Natural killer cell (primary cell): ENCODE data around the gene SESN1. TPM values are rescaled to one million over a fixed set of nuclear protein-coding genes. Genes with fewer than 3 reads are reported as not detected.

Experiments used
- ATAC-seq, 3 donors: fragments of 150-1000 bp in 2 of 3; fragments of 200-7000 bp in 1 of 3; cut with Tn5 transposase; 1 replicate in 1 of 3; 2 replicates in 2 of 3; pipeline ENCODE4 v1.10.0; 2021; ENCODE audit warnings: mild to moderate bottlenecking in 2 of 3, moderate library complexity in 2 of 3
- DNase-seq, 2 donors: peaks; one replicate each; pipeline versions ENCODE4 v3.0.0 to v3.0.0-alpha.2; 2013 to 2021; ENCODE audit warnings: mixed read lengths in 1 of 2
- H3K27ac ChIP-seq: one replicate; pipeline ENCODE4 v1.5.1; 2013; ENCODE audit warnings: mild to moderate bottlenecking, low read length
- H3K27me3 ChIP-seq: one replicate; pipeline ENCODE4 v1.6.1; 2013; ENCODE audit warnings: low read length; ENCODE audit not compliant: control insufficient read depth, insufficient read depth
- H3K36me3 ChIP-seq: one replicate; pipeline ENCODE4 v1.6.1; 2013; ENCODE audit warnings: low read length; ENCODE audit not compliant: control insufficient read depth, insufficient read depth
- H3K4me1 ChIP-seq: one replicate; pipeline ENCODE4 v1.6.1; 2013; ENCODE audit warnings: low read length; ENCODE audit not compliant: control insufficient read depth, insufficient read depth
- H3K4me3 ChIP-seq: one replicate; pipeline ENCODE4 v1.5.1; 2013; ENCODE audit warnings: low read length
- H3K9me3 ChIP-seq: one replicate; pipeline ENCODE4 v1.6.1; 2013; ENCODE audit warnings: low read length; ENCODE audit not compliant: control insufficient read depth, insufficient read depth
- H3K27ac Mint-ChIP-seq, 2 donors: one replicate each; pipeline ENCODE4 v1.8.0; 2022; ENCODE audit warnings: mild to moderate bottlenecking in 2 of 2, mixed read lengths in 2 of 2, moderate library complexity in 1 of 2
- H3K27me3 Mint-ChIP-seq, 2 donors: one replicate each; pipeline ENCODE4 v1.8.0; 2022; ENCODE audit warnings: low read depth in 2 of 2, mixed read lengths in 2 of 2
- H3K36me3 Mint-ChIP-seq: one replicate; pipeline ENCODE4 v1.8.0; 2022; ENCODE audit warnings: mixed read lengths
- H3K4me1 Mint-ChIP-seq, 2 donors: one replicate each; pipeline ENCODE4 v1.8.0; 2022; ENCODE audit warnings: mixed read lengths in 2 of 2
- H3K4me3 Mint-ChIP-seq: one replicate; pipeline ENCODE4 v1.8.0; 2022; ENCODE audit warnings: mild to moderate bottlenecking, moderate library complexity, mixed read lengths
- H3K9me3 Mint-ChIP-seq, 2 donors: one replicate each; pipeline ENCODE4 v1.8.0; 2022; ENCODE audit warnings: mixed read lengths in 2 of 2
- WGBS: methylation state at CpG from one replicate; pipeline ENCODE4 v1.1.7; 2013; ENCODE audit warnings: missing lambda C conversion rate; ENCODE audit not compliant: insufficient coverage; 5-methylcytosine and 5-hydroxymethylcytosine counted together
- intact Hi-C: fragments of 100-400 bp; cut with micrococcal nuclease; formaldehyde crosslinking; loops from one replicate; pipeline ENCODE4 v1.14.2; 2022
- total RNA-seq, 4 donors: library from RNA; stranded (reverse); fragments of 120-200 nt in 1 of 4; gene quantifications; one replicate each; pipeline versions ENCODE4 v1.2.3 to v1.2.4, GENCODE V29; 2013 to 2022
- TF ChIP-seq, protein P1 (sequence below): fragments of 200-600 bp; IDR thresholded peaks from one replicate; pipeline ENCODE4 v1.8.0; 2022; ENCODE audit warnings: antibody characterized with exemption

SESN1 gene
- total RNA-seq, 3 donors from 2014 or later (not counting 1 experiment from before 2014, with no cell fraction given) = 52.9 to 106 (median 68.9) TPM

DNA sequence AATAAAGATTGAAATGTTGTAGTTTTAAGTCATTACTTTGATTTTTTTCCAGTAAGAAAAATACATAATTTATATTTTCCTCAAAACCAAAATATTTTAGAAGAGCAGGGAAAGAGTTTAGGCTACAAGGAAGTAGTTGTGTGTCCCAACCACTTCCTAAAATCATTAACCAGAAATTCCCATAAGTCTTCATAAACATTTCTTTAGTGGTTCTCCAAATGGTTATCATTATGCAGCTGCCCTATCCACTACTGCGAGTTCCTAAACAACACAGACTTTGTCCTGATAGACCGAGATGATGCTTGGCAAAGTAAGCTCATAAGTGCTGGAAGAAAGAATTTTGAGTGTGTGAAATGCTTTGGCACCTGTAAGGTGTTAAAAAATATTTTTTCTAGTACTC lies 152.8 kb downstream of the SESN1 start:
- H3K27me3 ChIP-seq = no peaks in the 10 kb centered on the region
- 78% methylated on average over 2 of the region's 2 CpGs for WGBS
- Mint-ChIP-seq H3K9me3 (no peaks in the 10 kb centered on the region), H3K4me1 (peaks cover 34 to 39% of the 10 kb centered on the region in 2 donors), H3K36me3 (no peaks in the 10 kb centered on the region), H3K4me3 (peak overlapping the region; percentile 84), H3K27me3 (no peaks in the 10 kb centered on the region), H3K27ac (peak overlapping the region; percentile 89)
- H3K4me3 ChIP-seq = no peak overlapping the region
- no peaks in the 10 kb centered on the region for H3K36me3 ChIP-seq
- TF ChIP-seq, protein P1, sequence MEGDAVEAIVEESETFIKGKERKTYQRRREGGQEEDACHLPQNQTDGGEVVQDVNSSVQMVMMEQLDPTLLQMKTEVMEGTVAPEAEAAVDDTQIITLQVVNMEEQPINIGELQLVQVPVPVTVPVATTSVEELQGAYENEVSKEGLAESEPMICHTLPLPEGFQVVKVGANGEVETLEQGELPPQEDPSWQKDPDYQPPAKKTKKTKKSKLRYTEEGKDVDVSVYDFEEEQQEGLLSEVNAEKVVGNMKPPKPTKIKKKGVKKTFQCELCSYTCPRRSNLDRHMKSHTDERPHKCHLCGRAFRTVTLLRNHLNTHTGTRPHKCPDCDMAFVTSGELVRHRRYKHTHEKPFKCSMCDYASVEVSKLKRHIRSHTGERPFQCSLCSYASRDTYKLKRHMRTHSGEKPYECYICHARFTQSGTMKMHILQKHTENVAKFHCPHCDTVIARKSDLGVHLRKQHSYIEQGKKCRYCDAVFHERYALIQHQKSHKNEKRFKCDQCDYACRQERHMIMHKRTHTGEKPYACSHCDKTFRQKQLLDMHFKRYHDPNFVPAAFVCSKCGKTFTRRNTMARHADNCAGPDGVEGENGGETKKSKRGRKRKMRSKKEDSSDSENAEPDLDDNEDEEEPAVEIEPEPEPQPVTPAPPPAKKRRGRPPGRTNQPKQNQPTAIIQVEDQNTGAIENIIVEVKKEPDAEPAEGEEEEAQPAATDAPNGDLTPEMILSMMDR = no peak
- peaks cover 27% of the 10 kb centered on the region for H3K4me1 ChIP-seq
- no peaks in the 10 kb centered on the region for H3K9me3 ChIP-seq
- peak overlapping the region; percentile 73 for H3K27ac ChIP-seq
- intact Hi-C loops = loop anchor here (2.0 to 5.0 kb wide), 2 partner anchors 25 to 65 kb away; no protein-coding TSS in a partner anchor
- ATAC-seq = no peak
- DNase-seq = no peak

DNA sequence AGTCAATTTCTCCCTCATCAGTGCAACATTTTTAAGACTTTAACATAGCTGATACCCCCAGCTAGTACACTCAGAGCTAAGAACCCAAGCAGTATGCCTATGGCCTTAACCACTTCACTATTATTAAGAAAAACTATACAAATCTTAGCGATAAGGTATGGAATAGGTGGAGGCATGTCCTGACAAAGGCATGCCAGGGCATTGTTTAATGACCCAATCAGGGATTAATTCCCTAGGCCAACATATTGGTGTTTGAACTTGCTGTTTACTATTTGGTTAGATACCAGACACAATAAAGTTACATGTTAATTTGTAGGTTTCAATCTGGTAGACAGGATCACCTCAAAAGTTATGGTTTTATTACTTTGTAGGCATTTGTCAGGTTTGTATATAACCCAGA lies 153.4 kb downstream of the SESN1 start:
- Histone ChIP-seq H3K27me3 (no peaks in the 10 kb centered on the region), H3K9me3 (no peaks in the 10 kb centered on the region), H3K4me1 (peaks cover 24% of the 10 kb centered on the region), H3K36me3 (no peaks in the 10 kb centered on the region), H3K27ac (no peak overlapping the region), H3K4me3 (no peak overlapping the region)
- ATAC-seq (no peak), DNase-seq (no peak)
- Mint-ChIP-seq H3K4me1 (peaks cover 28 to 35% of the 10 kb centered on the region in 2 donors), H3K27ac (peak overlapping the region; percentile 13 to 31), H3K4me3 (peak overlapping the region; percentile 37), H3K9me3 (no peaks in the 10 kb centered on the region), H3K27me3 (no peaks in the 10 kb centered on the region), H3K36me3 (no peaks in the 10 kb centered on the region)
- intact Hi-C loops = loop anchor here (5.0 kb wide), 1 partner anchor 66 kb away; no protein-coding TSS in a partner anchor
- TF ChIP-seq, protein P1 = no peak
- WGBS = no CpG with 5 or more reads among the region's 1 CpG

DNA sequence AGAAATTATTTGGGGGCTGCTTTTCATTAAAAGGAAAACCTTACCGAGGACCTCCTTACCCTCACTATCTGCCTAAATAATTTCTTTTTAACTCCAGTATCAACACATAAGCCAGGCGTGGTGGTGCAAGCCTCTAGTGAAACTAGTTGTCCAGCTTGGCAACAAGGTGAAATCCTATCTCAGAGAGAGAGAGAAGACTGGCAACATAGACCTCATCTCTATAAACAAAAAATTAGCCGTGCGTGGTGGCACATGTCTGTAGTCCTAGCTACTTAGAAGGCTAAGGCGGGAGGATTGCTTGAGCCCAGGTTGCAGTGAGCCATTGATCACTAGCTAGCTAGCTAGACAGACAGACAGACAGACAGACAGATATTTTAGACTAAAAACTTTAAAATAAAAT lies 153.9 kb downstream of the SESN1 start:
- WGBS = 98% methylated on average over 4 of the region's 5 CpGs
- Histone ChIP-seq H3K4me1 (peaks cover 23% of the 10 kb centered on the region), H3K4me3 (no peak overlapping the region), H3K27me3 (no peaks in the 10 kb centered on the region), H3K9me3 (no peaks in the 10 kb centered on the region), H3K27ac (no peak overlapping the region), H3K36me3 (no peaks in the 10 kb centered on the region)
- H3K36me3 Mint-ChIP-seq = no peaks in the 10 kb centered on the region
- peak overlapping the region; percentile 13 to 31 for H3K27ac Mint-ChIP-seq
- no peak overlapping the region for H3K4me3 Mint-ChIP-seq
- DNase-seq (no peak), ATAC-seq (no peak)
- intact Hi-C loops = loop anchor here (5.0 kb wide), 1 partner anchor 67 kb away; no protein-coding TSS in a partner anchor
- TF ChIP-seq, protein P1 = no peak
- no peaks in the 10 kb centered on the region for H3K9me3 Mint-ChIP-seq
- H3K27me3 Mint-ChIP-seq = no peaks in the 10 kb centered on the region
- H3K4me1 Mint-ChIP-seq = peaks cover 22 to 29% of the 10 kb centered on the region in 2 donors

DNA sequence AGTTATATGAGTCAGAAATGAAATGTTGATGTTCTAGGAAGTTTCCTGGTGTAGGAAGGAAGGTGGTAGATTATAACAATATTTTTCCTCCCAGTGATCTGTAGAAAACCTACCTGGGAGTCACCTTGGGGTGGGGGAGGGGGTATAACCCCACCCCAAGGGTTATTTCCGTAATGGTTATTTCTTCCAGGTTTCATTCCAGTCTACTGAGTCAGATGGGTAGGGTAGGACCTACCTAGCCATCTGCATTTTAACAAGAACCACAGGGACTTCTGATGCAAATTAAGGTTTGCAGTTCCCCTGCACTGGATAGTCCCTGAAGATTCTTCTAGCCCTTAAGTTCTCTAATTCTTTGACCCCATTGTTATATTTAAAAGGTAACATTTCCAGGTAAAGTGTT lies 157.5 kb downstream of the SESN1 start:
- 88% methylated on average over 1 of the region's 1 CpG for WGBS
- H3K9me3 ChIP-seq = no peaks in the 10 kb centered on the region
- Mint-ChIP-seq H3K36me3 (no peaks in the 10 kb centered on the region), H3K9me3 (no peaks in the 10 kb centered on the region), H3K27me3 (no peaks in the 10 kb centered on the region), H3K4me3 (no peak overlapping the region), H3K4me1 (peaks cover 3 to 8% of the 10 kb centered on the region in 2 donors), H3K27ac (no peak overlapping the region)
- peaks cover 4% of the 10 kb centered on the region for H3K4me1 ChIP-seq
- ATAC-seq (no peak), DNase-seq (no peak)
- no peak overlapping the region for H3K27ac ChIP-seq
- no peak overlapping the region for H3K4me3 ChIP-seq
- intact Hi-C loops = no loop called here
- TF ChIP-seq, protein P1 = no peak
- no peaks in the 10 kb centered on the region for H3K27me3 ChIP-seq
- no peaks in the 10 kb centered on the region for H3K36me3 ChIP-seq
